ENCODE data around the gene DCTN2. TPM values are rescaled to one million over a fixed set of nuclear protein-coding genes. Genes with fewer than 3 reads are reported as not detected.

The DCTN2 gene
- total RNA-seq, 1 donor from 2014 or later = 101 TPM

DNA sequence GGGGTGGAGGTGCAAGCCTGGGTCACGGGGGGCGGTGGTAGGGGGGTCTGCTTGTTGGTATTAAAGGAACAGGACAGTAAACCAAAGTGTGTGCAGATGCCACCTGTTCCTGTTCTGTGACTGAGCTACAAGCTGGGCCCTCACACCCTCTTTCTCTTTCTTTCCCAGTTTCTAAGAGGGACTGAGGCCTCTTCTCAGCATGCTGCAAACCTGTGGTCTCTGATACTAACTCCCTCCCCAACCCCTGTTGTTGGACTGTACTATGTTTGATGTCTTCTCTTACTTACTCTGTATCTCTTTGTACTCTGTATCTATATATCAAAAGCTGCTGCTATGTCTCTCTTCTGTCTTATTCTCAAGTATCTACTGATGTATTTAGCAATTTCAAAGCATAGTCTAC, 37.1 kb upstream of the DCTN2 start:
- intact Hi-C loops (cut with micrococcal nuclease) = loop anchor here (10.0 kb wide), 1 partner anchor 311 kb away; no protein-coding TSS in a partner anchor
- no peaks in the 10 kb centered on the region for H3K9me3 Mint-ChIP-seq
- H3K27ac Mint-ChIP-seq = no peak overlapping the region
- peaks cover 2% of the 10 kb centered on the region for H3K27me3 Mint-ChIP-seq (ENCODE audit: low read depth)
- no peaks in the 10 kb centered on the region for H3K36me3 Mint-ChIP-seq (ENCODE audit: low read depth)
- H3K4me3 Mint-ChIP-seq (ENCODE audit: low read depth) = no peak overlapping the region
- DNase-seq (ENCODE audit: low spot score) = no peak
- H3K4me1 Mint-ChIP-seq (ENCODE audit: low read depth) = peaks cover 2% of the 10 kb centered on the region

DNA sequence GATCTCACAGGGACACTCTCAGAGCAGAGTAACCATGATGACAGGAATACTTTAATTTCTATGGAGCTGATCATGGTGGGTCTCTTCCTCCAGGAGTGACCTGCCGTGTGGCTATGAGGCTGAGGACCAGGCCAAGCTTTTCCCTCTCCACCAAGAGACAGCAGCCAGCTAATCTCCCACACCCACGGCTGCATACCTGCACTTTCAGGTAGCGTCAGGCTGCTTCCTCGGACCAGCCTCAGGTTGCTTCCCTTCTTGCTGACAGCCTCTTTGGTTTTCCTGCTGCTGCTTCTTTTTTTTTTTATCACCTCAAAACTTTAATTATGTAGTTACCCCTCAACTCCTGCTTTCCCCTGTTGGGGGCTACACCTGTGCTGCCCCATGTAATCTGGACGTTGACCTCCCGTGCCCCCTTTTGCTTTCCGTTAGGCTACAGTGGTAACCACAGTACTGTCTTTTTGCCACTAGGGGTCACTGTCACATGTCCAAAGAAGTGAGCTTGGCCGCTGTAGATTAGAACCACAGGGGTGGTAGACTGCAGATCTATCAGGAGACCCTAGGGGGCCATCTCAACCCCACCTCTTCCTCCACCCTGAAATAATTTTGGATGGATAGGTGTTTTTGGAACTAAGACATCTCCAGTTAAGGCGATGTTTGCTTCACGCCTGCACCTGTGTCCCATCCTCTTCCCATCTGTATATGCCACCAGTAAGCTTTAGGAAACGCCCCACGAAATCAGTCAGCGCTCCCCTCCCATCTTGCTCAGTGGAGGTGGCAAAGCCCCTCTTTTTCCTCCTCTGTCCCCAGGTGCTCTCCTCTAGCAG, 36.2 kb upstream of the DCTN2 start:
- Mint-ChIP-seq H3K9me3 (no peaks in the 10 kb centered on the region), H3K27me3 (ENCODE audit: low read depth) (peaks cover 2% of the 10 kb centered on the region), H3K4me1 (ENCODE audit: low read depth) (peaks cover 2% of the 10 kb centered on the region), H3K36me3 (ENCODE audit: low read depth) (no peaks in the 10 kb centered on the region), H3K4me3 (ENCODE audit: low read depth) (no peak overlapping the region), H3K27ac (no peak overlapping the region)
- peak; percentile 60 for DNase-seq (ENCODE audit: low spot score)
- intact Hi-C loops (cut with micrococcal nuclease) = loop anchor here (1.0 to 10.0 kb wide), 4 partner anchors 38 to 312 kb away; no protein-coding TSS in a partner anchor

DNA sequence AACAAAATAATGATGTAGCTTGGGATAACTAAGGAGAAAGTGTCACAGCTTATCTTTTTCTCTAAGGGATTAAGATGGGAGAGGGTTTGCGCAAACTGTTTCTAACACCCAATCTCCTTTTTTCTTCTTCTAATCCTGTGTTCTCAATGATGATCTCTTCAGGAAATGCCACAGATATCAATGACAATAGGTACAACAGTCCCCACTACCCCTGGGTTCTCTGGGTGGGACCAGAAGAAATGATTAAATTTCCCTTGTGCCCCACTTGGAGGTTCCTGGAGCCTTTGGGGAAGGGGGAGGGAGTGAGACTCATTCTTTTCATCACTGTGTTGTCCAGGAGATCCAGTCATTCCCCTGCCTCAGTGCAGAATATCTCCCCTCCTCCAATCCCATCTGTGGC, 35.4 kb upstream of the DCTN2 start:
- DNase-seq (ENCODE audit: low spot score) = no peak
- peaks cover 2% of the 10 kb centered on the region for H3K4me1 Mint-ChIP-seq (ENCODE audit: low read depth)
- no peak overlapping the region for H3K27ac Mint-ChIP-seq
- H3K4me3 Mint-ChIP-seq (ENCODE audit: low read depth) = no peak overlapping the region
- peaks cover 2% of the 10 kb centered on the region for H3K27me3 Mint-ChIP-seq (ENCODE audit: low read depth)
- no peaks in the 10 kb centered on the region for H3K36me3 Mint-ChIP-seq (ENCODE audit: low read depth)
- intact Hi-C loops (cut with micrococcal nuclease) = loop anchor here (2.0 to 10.0 kb wide), 3 partner anchors 110 to 312 kb away; no protein-coding TSS in a partner anchor
- H3K9me3 Mint-ChIP-seq = no peaks in the 10 kb centered on the region

DNA sequence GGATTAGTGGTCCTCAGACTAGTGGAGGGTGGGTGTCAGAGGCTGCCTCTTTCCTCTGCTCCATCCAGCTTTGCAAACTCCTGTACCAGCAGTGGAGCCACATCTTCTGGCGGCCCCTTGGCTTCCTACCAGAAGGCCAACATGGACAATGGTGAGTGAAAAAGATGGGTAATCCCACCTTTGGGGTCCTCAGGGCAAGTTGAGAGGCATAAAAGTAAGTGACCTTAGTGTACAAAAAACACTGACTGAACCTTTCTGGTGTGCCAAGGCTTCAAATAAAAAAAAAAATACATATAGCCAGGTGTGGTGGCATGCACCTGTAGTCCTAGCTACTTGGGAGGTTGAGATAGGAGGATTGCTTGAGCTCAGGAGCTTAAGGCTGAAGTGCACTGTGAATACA, 34.8 kb upstream of the DCTN2 start:
- Mint-ChIP-seq H3K9me3 (no peaks in the 10 kb centered on the region), H3K36me3 (ENCODE audit: low read depth) (no peaks in the 10 kb centered on the region), H3K4me3 (ENCODE audit: low read depth) (no peak overlapping the region), H3K27me3 (ENCODE audit: low read depth) (peaks cover 2% of the 10 kb centered on the region), H3K4me1 (ENCODE audit: low read depth) (peaks cover 2% of the 10 kb centered on the region), H3K27ac (no peak overlapping the region)
- no peak for DNase-seq (ENCODE audit: low spot score)
- intact Hi-C loops (cut with micrococcal nuclease) = loop anchor here (2.0 to 10.0 kb wide), 3 partner anchors 111 to 313 kb away; no protein-coding TSS in a partner anchor

DNA sequence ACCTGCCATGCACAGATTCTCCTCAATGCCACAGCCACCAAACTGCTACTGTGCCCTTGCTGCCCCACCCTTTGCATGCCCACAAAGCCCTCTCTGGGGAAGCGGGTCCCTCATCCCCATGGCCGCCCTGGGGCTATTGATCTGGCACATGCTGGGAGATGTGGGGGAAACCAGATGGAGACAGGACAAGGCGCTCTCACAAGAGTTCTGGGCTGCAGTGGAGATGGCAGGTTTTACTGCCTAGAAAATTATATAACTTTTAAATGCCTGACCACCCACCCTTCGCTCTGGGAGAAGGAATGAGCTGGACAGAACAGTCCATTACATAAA, 33.4 kb upstream of the DCTN2 start:
- intact Hi-C loops (cut with micrococcal nuclease) = loop anchor here (10.0 kb wide), 1 partner anchor 314 kb away; no protein-coding TSS in a partner anchor
- Mint-ChIP-seq H3K4me1 (ENCODE audit: low read depth) (peaks cover 2% of the 10 kb centered on the region), H3K9me3 (no peaks in the 10 kb centered on the region), H3K36me3 (ENCODE audit: low read depth) (no peaks in the 10 kb centered on the region), H3K4me3 (ENCODE audit: low read depth) (no peak overlapping the region), H3K27me3 (ENCODE audit: low read depth) (peaks cover 2% of the 10 kb centered on the region), H3K27ac (no peak overlapping the region)
- DNase-seq (ENCODE audit: low spot score) = no peak

DNA sequence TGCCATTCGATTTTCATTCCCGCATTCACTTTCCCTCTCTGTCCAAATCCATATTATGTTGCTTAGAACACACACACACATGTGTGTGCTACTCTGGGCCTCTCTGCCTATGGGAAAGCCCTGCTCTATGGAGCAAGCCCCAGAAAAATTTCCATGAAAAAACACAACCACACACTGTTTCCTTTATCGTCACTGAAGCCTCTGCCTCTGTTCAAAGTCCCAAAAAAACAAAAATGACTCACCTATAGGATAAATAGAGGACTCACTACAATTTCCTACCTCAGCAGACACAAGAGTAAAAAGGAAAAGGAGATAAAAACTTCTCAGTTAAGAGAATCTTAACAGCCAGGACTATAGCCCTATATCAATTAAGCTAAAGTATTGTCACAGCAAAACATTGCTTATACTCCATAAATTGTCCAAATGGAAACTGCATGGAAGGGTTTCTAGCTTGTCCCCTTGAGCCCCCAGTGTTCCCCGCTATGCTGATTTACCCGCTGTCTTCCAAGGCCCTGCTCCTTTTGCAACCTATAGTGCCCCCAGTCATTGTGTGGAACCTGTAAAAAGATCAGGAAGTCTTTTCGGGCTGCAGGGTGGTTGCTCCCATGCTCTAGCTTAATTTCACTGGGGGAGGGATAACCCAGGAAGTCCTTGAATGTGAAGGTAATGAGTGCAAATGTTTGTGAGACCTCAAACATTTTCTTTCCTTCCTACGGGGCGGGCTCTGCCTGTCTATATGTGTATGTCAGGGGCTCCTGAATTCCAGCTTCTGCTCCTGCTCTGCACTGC, 32.9 kb upstream of the DCTN2 start:
- Mint-ChIP-seq H3K4me3 (ENCODE audit: low read depth) (no peak overlapping the region), H3K27me3 (ENCODE audit: low read depth) (peaks cover 2% of the 10 kb centered on the region), H3K27ac (no peak overlapping the region), H3K9me3 (no peaks in the 10 kb centered on the region), H3K36me3 (ENCODE audit: low read depth) (no peaks in the 10 kb centered on the region), H3K4me1 (ENCODE audit: low read depth) (peaks cover 2% of the 10 kb centered on the region)
- DNase-seq (ENCODE audit: low spot score) = no peak
- intact Hi-C loops (cut with micrococcal nuclease) = loop anchor here (10.0 kb wide), 1 partner anchor 315 kb away; no protein-coding TSS in a partner anchor

DNA sequence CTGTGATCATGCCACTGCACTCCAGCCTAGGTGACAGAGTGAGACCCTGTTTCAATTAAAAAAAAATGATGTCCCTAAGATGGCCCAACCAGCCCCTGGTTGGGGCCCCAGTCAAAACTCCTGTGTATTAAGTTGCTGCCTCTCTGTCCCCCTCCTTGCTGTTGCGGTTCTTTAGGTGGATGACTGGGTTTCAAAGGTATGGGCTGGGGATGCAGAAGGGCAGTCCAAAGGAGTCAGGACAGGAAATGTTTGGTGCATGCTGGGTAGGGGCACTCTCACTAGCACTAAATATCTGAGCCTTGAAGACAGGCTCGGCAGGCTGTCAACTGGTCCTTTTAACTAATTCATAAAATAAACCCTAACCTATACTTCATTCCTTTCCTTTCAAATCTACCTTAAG, 32.0 kb upstream of the DCTN2 start:
- Mint-ChIP-seq H3K4me3 (ENCODE audit: low read depth) (no peak overlapping the region), H3K4me1 (ENCODE audit: low read depth) (peaks cover 2% of the 10 kb centered on the region), H3K27me3 (ENCODE audit: low read depth) (peaks cover 2% of the 10 kb centered on the region), H3K9me3 (no peaks in the 10 kb centered on the region), H3K27ac (no peak overlapping the region), H3K36me3 (ENCODE audit: low read depth) (no peaks in the 10 kb centered on the region)
- intact Hi-C loops (cut with micrococcal nuclease) = no loop called here
- no peak for DNase-seq (ENCODE audit: low spot score)

DNA sequence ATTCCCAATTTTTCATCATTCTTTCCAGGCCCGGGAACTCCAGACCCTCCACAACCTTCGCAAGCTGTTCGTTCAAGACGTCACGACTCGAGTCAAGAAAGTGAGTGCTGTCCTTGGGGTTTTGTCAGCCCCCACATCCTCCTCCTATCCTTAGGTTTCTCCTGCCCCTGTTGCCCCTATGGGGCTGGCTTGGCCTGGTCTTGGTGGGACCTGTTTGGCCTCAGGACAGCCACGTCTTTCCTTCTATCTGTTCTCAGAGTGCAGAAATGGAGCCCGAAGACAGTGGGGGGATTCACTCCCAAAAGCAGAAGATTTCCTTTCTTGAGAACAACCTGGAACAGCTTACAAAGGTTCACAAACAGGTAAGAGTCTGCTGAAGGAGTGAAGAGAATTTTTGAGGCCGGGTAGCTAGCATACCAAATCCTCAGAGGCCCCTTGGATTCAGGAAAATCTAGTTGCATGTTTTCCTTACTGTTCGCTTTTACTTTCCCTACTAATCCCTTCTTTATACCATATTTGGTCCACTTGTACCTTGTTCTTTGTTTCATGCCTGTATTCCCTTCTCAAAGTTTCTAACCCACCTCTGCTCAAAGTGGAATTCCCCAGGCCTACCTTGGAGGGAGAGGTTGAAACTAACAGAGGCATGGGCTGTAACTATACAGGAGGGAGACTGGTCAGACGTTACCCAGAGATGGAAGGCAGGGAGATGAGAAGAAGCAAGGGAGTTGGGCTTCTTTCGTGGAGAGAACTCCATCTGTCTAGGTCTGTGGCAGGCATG, 31.2 kb upstream of the DCTN2 start:
- no peak overlapping the region for H3K27ac Mint-ChIP-seq

DNA sequence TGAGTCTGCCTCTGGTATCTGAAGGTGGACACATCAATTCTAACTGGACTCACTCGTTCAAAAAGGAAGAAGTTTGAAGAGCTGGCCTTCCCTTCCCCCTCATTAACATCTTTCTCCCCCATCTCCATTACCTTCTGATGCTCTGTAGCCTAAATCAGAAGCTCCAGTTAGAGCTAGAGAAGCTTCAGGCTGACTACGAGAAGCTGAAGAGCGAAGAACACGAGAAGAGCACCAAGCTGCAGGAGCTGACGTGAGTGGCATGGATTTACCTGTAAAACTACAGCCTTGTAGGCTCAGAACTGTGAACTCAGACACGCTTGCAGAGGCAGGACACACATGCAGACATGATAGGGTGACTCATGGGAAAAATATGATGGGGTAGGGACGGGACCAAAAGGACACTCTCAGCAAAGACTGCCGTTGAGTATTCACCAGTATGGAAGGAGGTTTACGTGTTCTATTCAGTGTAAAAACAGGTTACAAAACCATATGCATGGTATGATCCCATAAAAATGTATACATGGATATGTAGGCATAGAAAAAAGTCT, 29.7 kb upstream of the DCTN2 start:
- intact Hi-C loops (cut with micrococcal nuclease) = no loop called here
- H3K4me3 Mint-ChIP-seq (ENCODE audit: low read depth) = no peak overlapping the region
- no peaks in the 10 kb centered on the region for H3K9me3 Mint-ChIP-seq
- no peaks in the 10 kb centered on the region for H3K36me3 Mint-ChIP-seq (ENCODE audit: low read depth)
- no peak for DNase-seq (ENCODE audit: low spot score)
- H3K27ac Mint-ChIP-seq = no peak overlapping the region
- no peaks in the 10 kb centered on the region for H3K27me3 Mint-ChIP-seq (ENCODE audit: low read depth)
- H3K4me1 Mint-ChIP-seq (ENCODE audit: low read depth) = no peaks in the 10 kb centered on the region

More for the DNA sequence above, 31.2 kb upstream of the DCTN2 start:
- peaks cover under 1% of the 10 kb centered on the region for H3K27me3 Mint-ChIP-seq (ENCODE audit: low read depth)
- H3K4me3 Mint-ChIP-seq (ENCODE audit: low read depth) = no peak overlapping the region
- H3K36me3 Mint-ChIP-seq (ENCODE audit: low read depth) = no peaks in the 10 kb centered on the region
- no peak for DNase-seq (ENCODE audit: low spot score)
- H3K9me3 Mint-ChIP-seq = no peaks in the 10 kb centered on the region
- intact Hi-C loops (cut with micrococcal nuclease) = no loop called here
- H3K4me1 Mint-ChIP-seq (ENCODE audit: low read depth) = peaks cover 1% of the 10 kb centered on the region

DNA sequence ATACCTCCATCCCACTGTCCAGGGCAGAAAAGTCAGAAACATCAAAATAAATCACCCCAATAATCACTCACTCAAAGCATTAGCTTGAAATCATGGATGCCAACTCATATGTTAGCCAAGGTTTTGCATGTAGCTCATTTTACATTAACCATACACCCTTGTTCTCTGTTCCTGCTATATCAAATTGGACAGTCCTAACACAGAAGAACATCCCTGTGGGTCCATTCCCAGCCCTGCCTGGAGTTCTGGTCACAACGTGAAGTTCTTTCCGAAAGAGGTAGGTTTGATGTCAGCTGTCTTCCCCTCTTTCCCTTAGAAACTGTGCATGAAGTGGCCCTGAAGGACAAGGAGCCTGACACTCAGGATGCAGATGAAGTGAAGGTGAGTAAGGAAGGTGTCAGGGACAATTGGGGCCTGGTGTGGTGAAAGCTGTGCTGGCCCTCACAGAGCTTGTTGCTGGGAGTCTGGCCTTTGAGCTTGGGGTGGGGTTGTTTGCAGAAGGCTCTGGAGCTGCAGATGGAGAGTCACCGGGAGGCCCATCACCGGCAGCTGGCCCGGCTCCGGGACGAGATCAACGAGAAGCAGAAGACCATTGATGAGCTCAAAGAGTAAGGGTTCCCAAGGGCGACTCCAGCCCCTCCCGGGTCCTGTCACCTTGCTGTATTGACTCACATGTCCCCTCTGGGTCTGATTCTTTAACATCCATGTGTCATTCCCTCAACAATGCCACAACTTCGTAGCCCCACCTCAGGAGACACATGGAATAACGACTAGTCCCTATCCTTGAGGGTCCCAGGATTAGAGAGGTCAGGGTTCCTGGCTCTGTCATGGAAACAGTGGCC, 29.0 kb upstream of the DCTN2 start:
- intact Hi-C loops (cut with micrococcal nuclease) = no loop called here
- Mint-ChIP-seq H3K27me3 (ENCODE audit: low read depth) (no peaks in the 10 kb centered on the region), H3K27ac (no peak overlapping the region), H3K9me3 (no peaks in the 10 kb centered on the region), H3K4me1 (ENCODE audit: low read depth) (no peaks in the 10 kb centered on the region), H3K4me3 (ENCODE audit: low read depth) (no peak overlapping the region), H3K36me3 (ENCODE audit: low read depth) (no peaks in the 10 kb centered on the region)
- DNase-seq (ENCODE audit: low spot score) = no peak

DNA sequence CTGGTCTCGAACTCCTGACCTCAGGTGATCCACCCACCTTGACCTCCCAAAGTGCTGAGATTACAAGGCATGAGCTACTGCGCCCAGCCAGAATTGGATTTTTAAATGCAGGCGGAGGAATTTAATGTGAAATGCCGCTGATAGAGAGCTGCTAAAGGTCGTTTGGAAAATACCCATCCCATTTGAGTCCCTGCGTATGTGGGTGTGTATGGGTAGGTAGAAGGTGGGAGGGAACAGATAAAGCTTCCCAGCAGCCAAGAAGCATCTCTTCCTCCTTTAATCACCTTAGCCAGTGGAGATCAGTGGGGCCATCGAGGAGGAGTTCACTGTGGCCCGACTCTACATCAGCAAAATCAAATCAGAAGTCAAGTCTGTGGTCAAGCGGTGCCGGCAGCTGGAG, 27.8 kb upstream of the DCTN2 start:
- intact Hi-C loops (cut with micrococcal nuclease) = no loop called here
- no peak for DNase-seq (ENCODE audit: low spot score)
- Mint-ChIP-seq H3K9me3 (no peaks in the 10 kb centered on the region), H3K27ac (no peak overlapping the region), H3K27me3 (ENCODE audit: low read depth) (no peaks in the 10 kb centered on the region), H3K4me3 (ENCODE audit: low read depth) (no peak overlapping the region), H3K36me3 (ENCODE audit: low read depth) (no peaks in the 10 kb centered on the region), H3K4me1 (ENCODE audit: low read depth) (no peaks in the 10 kb centered on the region)

Data from activated T-helper 2 cell treated with anti-CD3 and anti-CD28 coated beads, Interferon-gamma antibody, Interleukin-2, Interleukin-4, amounts not matched to agents 10 μg/mL and 5 μg/mL and 100 μg/mL, durations not matched to agents 14 hours and 24 hours and 36 hours (primary cell).